ENCODE results near the gene ALG11. TPM values are rescaled to one million over a fixed set of nuclear protein-coding genes. Genes with fewer than 3 reads are reported as not detected.

Gene ALG11
- total RNA-seq, 1 experiment from 2014 or later = 7.3 TPM

Other genes starting within 250 kb of the ALG11 start
- gene DHRS12, start 208.2 kb upstream of the ALG11 start, total RNA-seq (2014; rRNA removed) = 1.2 and 2.6 TPM in 2 replicates
- 0.06 and 0.07 TPM in 2 replicates for gene TMEM272, start 167.2 kb upstream of the ALG11 start, total RNA-seq (2014; rRNA removed)
- not detected in 2 replicates for gene CCDC70, start 150.4 kb upstream of the ALG11 start, total RNA-seq (2014; rRNA removed)
- gene ATP7B, start 948 bp upstream of the ALG11 start, total RNA-seq (2014; rRNA removed) = 4.4 and 5.2 TPM in 2 replicates
- 5.0 and 7.4 TPM in 2 replicates for gene UTP14C, start 12.3 kb downstream of the ALG11 start, total RNA-seq (2014; rRNA removed)
- gene NEK5, start 116.7 kb downstream of the ALG11 start, total RNA-seq (2014; rRNA removed) = 0.07 TPM in 1 of 2 replicates, not detected in the other
- gene NEK3, start 147.2 kb downstream of the ALG11 start, total RNA-seq (2014; rRNA removed) = 3.9 and 6.9 TPM in 2 replicates

All from PC-3 (cell line).